Transverse colon (tissue), 4 donors: ENCODE measurements around the gene ORC4. TPM values are rescaled to one million over a fixed set of nuclear protein-coding genes. Genes with fewer than 3 reads are reported as not detected.

Experiments
- DNase-seq: peaks from one replicate; pipeline ENCODE4 v3.0.0-alpha.2; 2019
- H3K27ac ChIP-seq, 4 donors: fragments of 200-600 bp; sonication (generic); 2 replicates each; pipeline ENCODE4 v1.5.1; 2016 to 2018; ENCODE audit warnings: inconsistent platforms in 4 of 4
- H3K27me3 ChIP-seq: fragments of 200-600 bp; sonication (generic); 2 replicates; pipeline ENCODE4 v1.5.1; 2017; ENCODE audit warnings: inconsistent platforms
- H3K36me3 ChIP-seq, 4 donors: fragments of 200-600 bp; sonication (generic); 2 replicates each; pipeline ENCODE4 v1.5.1; 2017 to 2019; ENCODE audit warnings: inconsistent platforms in 4 of 4
- H3K4me1 ChIP-seq, 4 donors: fragments of 200-600 bp; sonication (generic); 2 replicates each; pipeline ENCODE4 v1.5.1; 2017 to 2020; ENCODE audit warnings: inconsistent platforms in 4 of 4
- H3K4me3 ChIP-seq, 4 donors: fragments of 200-600 bp; sonication (generic); 1 replicate in 1 of 4; 2 replicates in 3 of 4; pipeline versions ENCODE4 v1.5.1 to v1.6.1; 2017 to 2019; ENCODE audit warnings: inconsistent platforms in 4 of 4
- H3K9me3 ChIP-seq, 2 donors: fragments of 200-600 bp; sonication (generic); 2 replicates each; pipeline ENCODE4 v1.5.1; 2017 to 2019; ENCODE audit warnings: inconsistent platforms in 2 of 2
- CTCF ChIP-seq, 5 experiments: fragments of 200-600 bp in 3 of 5; fragments of 450-650 bp in 2 of 5; sonication (generic) in 3 of 5; IDR thresholded peaks; 1 replicate in 2 of 5; 2 replicates in 3 of 5; pipeline ENCODE4 v1.5.1; 2016 to 2017; ENCODE audit warnings: antibody characterized with exemption in 5 of 5, inconsistent platforms in 3 of 5, mild to moderate bottlenecking in 2 of 5, moderate library complexity in 1 of 5
- EP300 ChIP-seq: sonication (generic); formaldehyde crosslinking; IDR thresholded peaks from one replicate; pipeline ENCODE4 v1.6.1; 2017; ENCODE audit warnings: antibody characterized with exemption, low read depth
- POLR2A ChIP-seq: fragments of 450-650 bp; IDR thresholded peaks from one replicate; pipeline ENCODE4 v1.6.1; 2016; ENCODE audit warnings: antibody characterized with exemption, mild to moderate bottlenecking, moderate library complexity
- POLR2AphosphoS5 ChIP-seq, 3 donors: sonication (generic); formaldehyde crosslinking; IDR thresholded peaks; one replicate each; pipeline ENCODE4 v1.6.1; 2016; ENCODE audit warnings: antibody characterized with exemption in 3 of 3
- WGBS, 2 donors: methylation state at CpG; one replicate each; pipeline ENCODE4 v1.1.5; 2018; ENCODE audit warnings: low coverage in 1 of 2; 5-methylcytosine and 5-hydroxymethylcytosine counted together
- in situ Hi-C, 4 donors: fragments of 200-750 bp; cut with MboI; loops; one replicate each; pipeline versions ENCODE4 v1.15.0 to v1.15.1; 2017; ENCODE audit warnings: low sequenced_read_pairs in 3 of 4, low pct_ligation_motif_present in 1 of 4, low pct_unique_long_range_greater_than_20kb in 1 of 4
- intact Hi-C: fragments of 100-400 bp; cut with DNase I; formaldehyde crosslinking; loops from one replicate; pipeline ENCODE4 v1.15.1; 2023; ENCODE audit warnings: low total_unique reads
- total RNA-seq, 4 donors: library from RNA; depleted of rRNA; stranded (reverse); fragments of >200 nt; gene quantifications; one replicate each; pipeline ENCODE4 v1.1.0, GENCODE V29; 2016

Gene ORC4
- total RNA-seq, 4 donors from 2014 or later, result 5.2 to 65.3 (median 50.1) TPM

- intact Hi-C loops, result no loop called here
- Histone ChIP-seq H3K4me1 (peaks cover 0 to 14% (median 1%) of the 10 kb centered on the region in 4 donors), H3K9me3 (no peaks in the 10 kb centered on the region), H3K27me3 (no peaks in the 10 kb centered on the region), H3K36me3 (peaks cover 0 to 8% (median 0%) of the 10 kb centered on the region in 4 donors), H3K27ac (no peak overlapping the region), H3K4me3 (no peak overlapping the region)
- 73 to 77% methylated on average over 4 of the region's 4 CpGs for WGBS, 2 donors
- TF ChIP-seq POLR2AphosphoS5 (IDR thresholded peaks at IDR 0.05), result no peak
- TF ChIP-seq CTCF (IDR thresholded peaks at IDR 0.05), result no peak
- no peak for TF ChIP-seq EP300
- no peak for TF ChIP-seq POLR2A
- in situ Hi-C loops, result loop anchor here (10.0 to 25.0 kb wide), 4 partner anchors 830 to 1180 kb away; no protein-coding TSS in a partner anchor
- DNase-seq, result no peak
Observed at GRCh38 chr2:147917161-147917560, 103.4 kb downstream of the ORC4 start.

- intact Hi-C loops, result no loop called here
- in situ Hi-C loops, result loop anchor here (10.0 to 25.0 kb wide), 4 partner anchors 829 to 1179 kb away; no protein-coding TSS in a partner anchor
- no peak for DNase-seq
Observed at GRCh38 chr2:147916723-147917122, 103.8 kb downstream of the ORC4 start.

GRCh38 chr2:147916067-147916466, 104.5 kb downstream of the ORC4 start:
- peaks cover 0 to 8% (median 0%) of the 10 kb centered on the region in 4 donors for H3K36me3 ChIP-seq
- H3K9me3 ChIP-seq, result no peaks in the 10 kb centered on the region
- in situ Hi-C loops, result loop anchor here (10.0 to 25.0 kb wide), 4 partner anchors 829 to 1179 kb away; no protein-coding TSS in a partner anchor
- TF ChIP-seq EP300 (no peak), CTCF (IDR thresholded peaks at IDR 0.05) (no peak), POLR2AphosphoS5 (IDR thresholded peaks at IDR 0.05) (no peak), POLR2A (no peak)
- 85% methylated on average over 2 of the region's 2 CpGs for WGBS, 2 donors
- intact Hi-C loops, result no loop called here
- no peak overlapping the region for H3K4me3 ChIP-seq
- no peak for DNase-seq
- H3K27me3 ChIP-seq, result no peaks in the 10 kb centered on the region
- peaks cover 0 to 17% (median 3%) of the 10 kb centered on the region in 4 donors for H3K4me1 ChIP-seq
- no peak overlapping the region for H3K27ac ChIP-seq

More at GRCh38 chr2:147916723-147917122, 103.8 kb downstream of the ORC4 start:
- peaks cover 0 to 14% (median 1%) of the 10 kb centered on the region in 4 donors for H3K4me1 ChIP-seq
- no peaks in the 10 kb centered on the region for H3K27me3 ChIP-seq
- H3K36me3 ChIP-seq, result peaks cover 0 to 8% (median 0%) of the 10 kb centered on the region in 4 donors
- H3K27ac ChIP-seq, result no peak overlapping the region
- 78 to 87% methylated on average over 4 of the region's 4 CpGs for WGBS, 2 donors
- no peak for TF ChIP-seq POLR2A
- TF ChIP-seq POLR2AphosphoS5 (IDR thresholded peaks at IDR 0.05), result no peak
- no peak for TF ChIP-seq EP300
- TF ChIP-seq CTCF (IDR thresholded peaks at IDR 0.05), result no peak
- H3K4me3 ChIP-seq, result no peak overlapping the region
- no peaks in the 10 kb centered on the region for H3K9me3 ChIP-seq

GRCh38 chr2:147913701-147914480, 106.6 kb downstream of the ORC4 start:
- Histone ChIP-seq H3K4me3 (no peak overlapping the region), H3K27ac (no peak overlapping the region), H3K4me1 (peaks cover 0 to 27% (median 5%) of the 10 kb centered on the region in 4 donors), H3K9me3 (no peaks in the 10 kb centered on the region), H3K27me3 (no peaks in the 10 kb centered on the region), H3K36me3 (peaks cover 0 to 8% (median 0%) of the 10 kb centered on the region in 4 donors)
- intact Hi-C loops, result no loop called here
- TF ChIP-seq CTCF (IDR thresholded peaks at IDR 0.05), result no peak
- no peak for TF ChIP-seq POLR2A
- TF ChIP-seq EP300, result no peak
- TF ChIP-seq POLR2AphosphoS5 (IDR thresholded peaks at IDR 0.05), result no peak
- DNase-seq, result no peak
- 49 to 69% methylated on average over 2 to 3 of the region's 3 CpGs for WGBS, 2 donors
- in situ Hi-C loops, result loop anchor here (10.0 to 25.0 kb wide), 4 partner anchors 827 to 1177 kb away; no protein-coding TSS in a partner anchor
